ENCODE data around the gene RAB3GAP1.

RAB3GAP1 gene

GRCh38 chr2:135164431-135164830, 112.3 kb downstream of the RAB3GAP1 start:
- no peak for DNase-seq (ENCODE audit: low read depth in 3 of 3)

GRCh38 chr2:135167273-135167672, 115.2 kb downstream of the RAB3GAP1 start:
- DNase-seq (ENCODE audit: low read depth in 3 of 3) = no peak

- DNase-seq (ENCODE audit: low read depth in 3 of 3) = no peak
These were observed 116.2 kb downstream of the RAB3GAP1 start for GRCh38 chr2:135168204-135168856.

- no peak for DNase-seq (ENCODE audit: low read depth in 3 of 3)
These were observed 118.0 kb downstream of the RAB3GAP1 start for GRCh38 chr2:135169900-135170753.

- DNase-seq (ENCODE audit: low read depth in 3 of 3) = no peak
These were observed 122.1 kb downstream of the RAB3GAP1 start for GRCh38 chr2:135174049-135174809.

DNA sequence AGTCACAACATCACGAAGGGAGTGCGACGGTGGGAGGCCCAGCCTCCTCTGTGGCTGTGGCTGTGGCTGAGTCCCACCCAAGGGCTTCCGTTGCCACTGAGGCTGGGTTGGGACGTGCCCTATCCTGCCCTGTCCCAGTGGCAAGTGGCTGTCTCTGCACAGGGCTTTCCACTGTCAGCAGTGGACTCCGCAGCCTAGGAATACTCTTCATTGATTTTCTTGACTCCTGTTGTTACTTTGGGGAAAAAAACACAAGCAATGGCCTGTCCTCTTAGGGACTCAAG, 122.7 kb downstream of the RAB3GAP1 start:
- no peak for DNase-seq (ENCODE audit: low read depth in 3 of 3)

- DNase-seq (ENCODE audit: low read depth in 3 of 3) = no peak
These were observed 123.1 kb downstream of the RAB3GAP1 start for GRCh38 chr2:135175177-135175576.

DNA sequence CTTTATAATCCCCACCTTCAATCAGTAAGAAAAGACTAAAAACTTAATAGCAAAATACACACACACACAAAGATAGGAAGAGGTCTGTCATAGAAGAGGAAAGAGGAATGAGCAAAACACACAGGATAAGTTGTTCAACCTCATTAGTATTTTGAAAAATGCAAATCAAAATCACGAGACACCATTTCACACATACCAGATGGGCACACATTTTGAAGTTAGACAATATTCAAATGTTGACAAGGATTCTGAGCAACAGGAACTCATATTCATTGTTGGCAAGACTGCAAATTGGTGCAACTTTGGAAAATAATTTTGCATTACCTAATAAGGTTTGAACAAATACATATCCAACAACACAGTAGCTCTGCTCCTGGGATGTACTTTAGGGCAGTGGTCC, 127.6 kb downstream of the RAB3GAP1 start:
- no peak for DNase-seq (ENCODE audit: low read depth in 3 of 3)

- DNase-seq (ENCODE audit: low read depth in 3 of 3) = no peak
These were observed 130.1 kb downstream of the RAB3GAP1 start for GRCh38 chr2:135182190-135182589.

DNA sequence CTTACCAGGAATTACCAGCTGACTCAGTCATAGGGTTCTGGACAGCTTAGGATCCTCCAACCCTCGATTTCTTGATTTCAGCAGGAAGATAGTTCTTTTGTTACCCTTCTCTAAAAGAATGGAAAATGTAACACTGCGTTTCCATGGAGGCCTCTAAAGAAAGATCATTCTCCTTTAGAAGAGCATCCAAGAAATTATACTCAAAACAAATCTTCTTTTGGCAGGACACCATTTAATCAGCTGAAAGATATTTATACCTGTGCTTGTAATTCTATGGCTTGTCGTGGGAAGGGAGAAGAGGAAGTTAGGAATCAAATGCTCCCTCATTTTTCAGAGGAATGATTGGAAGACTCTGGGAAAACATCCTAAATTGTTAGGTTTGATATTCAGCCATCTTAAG, 130.5 kb downstream of the RAB3GAP1 start:
- no peak for DNase-seq (ENCODE audit: low read depth in 3 of 3)

DNA sequence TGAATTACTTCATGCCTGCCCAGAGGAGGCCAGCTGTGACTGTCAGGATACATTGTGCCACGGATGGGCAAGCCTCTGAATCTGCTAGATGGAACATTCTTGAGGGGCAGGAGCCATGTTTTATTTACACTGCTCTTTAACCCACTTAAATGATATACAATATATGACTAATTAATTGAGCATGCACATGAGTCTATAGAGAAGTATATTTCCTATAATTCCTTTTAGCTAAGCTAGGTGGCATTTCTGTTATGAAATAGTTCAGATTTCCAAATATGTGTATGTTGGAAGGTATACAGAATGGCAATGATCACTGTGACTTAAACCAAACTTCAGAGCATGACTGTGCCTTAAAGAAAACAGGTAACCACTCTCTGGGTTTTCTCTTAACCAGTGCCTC, 131.7 kb downstream of the RAB3GAP1 start:
- DNase-seq (ENCODE audit: low read depth in 3 of 3) = no peak

DNA sequence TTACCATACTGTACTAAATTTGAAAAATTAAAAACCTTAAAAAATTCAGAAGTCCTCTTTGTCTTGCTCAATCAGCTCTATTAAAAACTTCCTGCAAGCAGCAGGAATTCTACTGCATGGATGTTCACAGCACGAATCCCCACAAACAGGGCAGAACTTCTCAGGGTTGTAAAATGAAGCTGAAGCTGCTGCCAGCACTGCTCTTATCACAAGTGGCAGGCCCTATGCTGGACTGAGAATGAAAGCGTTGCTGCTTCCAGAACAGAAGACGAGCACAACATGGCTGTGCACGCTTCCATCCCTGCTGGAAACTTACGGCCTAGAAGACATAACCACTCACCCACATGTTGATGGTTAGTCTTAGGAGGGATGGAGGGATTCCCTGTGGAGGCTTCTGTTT, 134.0 kb downstream of the RAB3GAP1 start:
- DNase-seq (ENCODE audit: low read depth in 3 of 3) = no peak

GRCh38 chr2:135187270-135187669, 135.2 kb downstream of the RAB3GAP1 start:
- no peak for DNase-seq (ENCODE audit: low read depth in 3 of 3)

GRCh38 chr2:135189148-135189547, 137.1 kb downstream of the RAB3GAP1 start:
- no peak for DNase-seq (ENCODE audit: low read depth in 3 of 3)

GRCh38 chr2:135190799-135191198, 138.7 kb downstream of the RAB3GAP1 start:
- no peak for DNase-seq (ENCODE audit: low read depth in 3 of 3)

- no peak for DNase-seq (ENCODE audit: low read depth in 3 of 3)
These were observed 146.4 kb downstream of the RAB3GAP1 start for GRCh38 chr2:135198481-135198880.

DNA sequence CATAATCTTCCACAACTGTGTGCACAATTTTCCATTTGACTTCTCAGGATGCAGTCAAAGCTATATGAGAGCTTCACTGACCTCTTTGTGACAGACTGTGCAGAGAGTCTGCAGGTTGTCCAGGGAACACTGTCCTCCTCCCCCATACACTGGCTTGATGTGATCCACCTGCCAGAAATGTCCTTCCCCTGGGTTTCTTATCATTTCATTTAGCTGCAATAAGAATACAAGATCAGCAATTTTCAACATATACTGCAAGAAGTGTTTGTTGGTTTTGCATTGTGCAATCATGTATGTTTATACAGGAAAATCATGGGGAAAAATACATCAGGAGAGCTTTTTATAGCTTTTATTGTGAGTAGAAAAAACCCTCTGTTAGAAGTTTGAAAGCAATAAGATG, 150.7 kb downstream of the RAB3GAP1 start:
- no peak for DNase-seq (ENCODE audit: low read depth in 3 of 3)

- DNase-seq (ENCODE audit: low read depth in 3 of 3) = no peak
These were observed 151.9 kb downstream of the RAB3GAP1 start for GRCh38 chr2:135203944-135204343.

- no peak for DNase-seq (ENCODE audit: low read depth in 3 of 3)
These were observed 155.9 kb downstream of the RAB3GAP1 start for GRCh38 chr2:135208016-135208415.

DNA sequence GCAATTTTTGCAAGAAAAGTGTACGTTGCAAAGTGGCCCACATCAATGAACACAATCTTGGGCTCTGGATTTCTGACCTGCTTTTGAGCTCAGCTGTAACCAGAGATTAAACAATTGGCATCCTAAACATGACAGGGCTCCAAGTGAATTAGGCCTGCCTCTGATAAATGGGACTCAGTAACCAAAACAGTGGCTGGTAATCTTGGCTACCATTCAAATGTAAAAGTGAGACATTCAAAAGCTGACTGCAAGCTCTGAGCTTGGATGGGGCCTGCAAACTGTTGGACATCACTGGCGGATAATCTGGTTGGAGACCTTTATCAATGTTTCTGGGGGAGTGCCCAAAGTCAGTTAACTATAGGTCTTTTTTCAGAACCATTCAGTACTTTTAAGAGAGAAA, 160.7 kb downstream of the RAB3GAP1 start:
- no peak for DNase-seq (ENCODE audit: low read depth in 3 of 3)

DNA sequence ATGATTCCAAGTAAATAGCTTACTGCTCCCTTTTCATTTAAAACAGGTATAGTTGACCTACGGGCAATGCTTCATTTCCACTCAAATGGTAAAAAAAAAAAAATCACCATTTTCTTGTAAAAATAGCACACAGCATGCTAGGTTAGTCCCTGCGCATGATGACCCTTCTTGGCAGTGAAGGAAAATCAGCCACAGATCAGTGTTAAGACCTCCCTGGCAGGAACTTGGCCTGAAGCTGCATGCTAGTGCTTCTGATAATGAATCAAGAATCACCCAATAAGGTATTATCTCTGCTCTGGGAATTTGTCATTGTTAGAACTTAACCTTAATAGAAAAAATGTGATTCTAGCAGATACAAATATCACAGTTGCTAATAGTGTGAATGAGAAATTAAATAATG, 166.3 kb downstream of the RAB3GAP1 start:
- DNase-seq (ENCODE audit: low read depth in 3 of 3) = no peak

GRCh38 chr2:135219226-135219625, 167.1 kb downstream of the RAB3GAP1 start:
- no peak for DNase-seq (ENCODE audit: low read depth in 3 of 3)
